Stimulated activated naive CD4-positive, alpha-beta T cell (primary cell): ENCODE results near the gene ZMYM3.

Experiments
- DNase-seq, 6 experiments: peaks; one replicate each; lab custom pipeline; 2025; lab: John Stamatoyannopoulos, UW

The ZMYM3 gene

DNA sequence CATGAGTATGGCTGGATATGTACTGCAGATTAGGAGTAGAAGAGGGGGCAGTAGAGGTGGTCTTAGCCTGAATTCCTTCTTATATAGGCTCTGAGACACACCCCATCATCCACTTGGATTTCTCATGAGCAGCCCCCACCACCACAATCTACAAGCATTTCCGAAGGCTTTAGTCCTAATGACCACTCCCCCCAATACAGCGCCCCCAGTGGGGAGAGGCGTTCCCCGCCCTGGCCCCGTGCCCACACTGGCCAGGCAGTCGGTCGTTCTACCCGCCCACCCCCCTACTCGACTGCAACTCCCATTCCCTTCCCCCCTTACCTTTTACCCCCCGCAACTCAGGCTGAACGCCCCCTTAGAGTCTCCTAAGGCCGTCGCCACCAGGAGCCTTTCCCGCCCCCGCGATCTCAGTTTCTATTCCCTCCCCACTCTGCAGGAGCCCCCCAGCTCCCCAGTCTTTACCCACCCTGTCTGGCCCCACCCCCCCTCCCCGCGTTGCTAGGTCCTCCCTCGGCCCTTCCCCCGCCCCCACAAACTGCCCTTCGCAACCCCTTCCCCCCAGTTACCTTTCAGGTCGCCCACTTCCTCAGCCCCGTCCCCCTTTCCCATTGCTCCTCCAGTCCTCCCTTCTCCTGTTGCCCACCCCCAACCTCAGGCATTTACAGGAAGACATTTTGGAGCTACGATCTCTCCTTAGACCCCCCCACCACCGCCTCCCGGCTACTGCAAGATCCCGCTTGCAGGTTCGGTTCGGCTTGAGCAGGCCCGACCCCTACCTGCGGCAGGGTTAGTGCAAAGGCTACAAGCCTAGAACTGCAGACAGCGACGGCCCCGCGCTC lies 468 bp downstream of the ZMYM3 start:
- DNase-seq, result peak in 3 of 6 experiments; percentile 4 to 33 (median 6)

- DNase-seq, result no peak
Observed at GRCh38 chrX:71252221-71252620, 1.7 kb downstream of the ZMYM3 start.

GRCh38 chrX:71251466-71251973 lies 2.4 kb downstream of the ZMYM3 start:
- no peak for DNase-seq

DNA sequence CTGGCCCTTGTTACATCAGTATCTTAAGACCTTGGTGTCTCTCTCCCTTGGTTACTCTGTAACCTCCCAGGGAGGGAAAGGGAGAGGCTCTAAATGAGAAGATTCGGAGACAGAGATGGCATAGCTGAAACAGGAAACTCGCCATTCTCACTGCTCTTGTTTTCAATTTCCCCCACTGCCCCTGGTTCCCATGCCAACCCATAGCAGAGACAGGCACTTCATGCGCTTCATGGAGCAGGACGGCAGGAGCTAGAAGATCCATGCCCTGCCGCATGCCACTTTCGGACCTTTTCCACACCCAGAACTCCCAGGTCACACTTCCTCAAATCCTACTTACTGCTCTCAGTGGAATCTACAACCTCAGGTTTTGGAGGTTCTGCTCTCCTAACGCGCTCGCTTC lies 3.1 kb downstream of the ZMYM3 start:
- DNase-seq, result no peak

DNA sequence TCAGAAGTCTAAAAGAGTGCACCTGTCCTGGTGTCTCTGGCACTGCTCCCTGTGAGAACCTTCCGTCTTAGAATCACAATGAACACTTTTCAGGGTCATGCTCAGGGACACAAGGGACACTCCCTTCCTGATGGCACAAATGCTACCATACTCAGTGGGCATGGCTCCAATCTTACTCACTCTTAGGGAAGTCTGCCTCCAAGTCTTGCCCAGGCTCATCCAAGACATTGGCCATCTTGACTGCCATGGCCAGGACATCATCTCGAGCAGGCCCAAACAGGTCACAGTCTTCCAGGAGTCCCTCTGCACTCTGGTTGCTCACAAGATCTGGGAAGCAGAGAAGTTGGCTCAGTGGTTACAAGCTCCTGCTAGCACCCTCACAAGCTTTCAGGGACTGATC lies 8.8 kb downstream of the ZMYM3 start:
- no peak for DNase-seq

- DNase-seq, result no peak
Observed at GRCh38 chrX:71244359-71245128, 9.4 kb downstream of the ZMYM3 start.

DNA sequence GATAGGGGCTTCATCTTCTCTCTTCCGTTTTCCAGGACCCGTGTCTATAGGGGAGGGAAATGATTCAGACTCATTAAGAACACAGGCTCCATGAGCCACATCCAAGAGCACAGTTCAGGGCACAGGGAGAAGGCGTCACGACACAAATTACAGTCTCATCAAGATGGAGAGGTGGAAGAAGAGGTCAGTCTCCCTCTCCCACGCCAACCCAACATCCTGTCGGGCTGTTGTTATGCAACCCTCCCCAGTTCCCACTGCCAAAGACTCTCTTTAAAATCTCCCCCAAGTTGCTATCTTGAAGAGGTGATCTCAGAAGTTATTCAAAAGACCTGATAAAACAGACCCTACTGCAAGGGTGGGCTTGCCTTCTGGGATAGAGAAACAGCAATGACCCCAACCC lies 12.6 kb downstream of the ZMYM3 start:
- no peak for DNase-seq

- no peak for DNase-seq
Observed at GRCh38 chrX:71239781-71240180, 14.2 kb downstream of the ZMYM3 start.

- DNase-seq, result no peak
Observed at GRCh38 chrX:71236836-71237235, 17.1 kb downstream of the ZMYM3 start.

DNA sequence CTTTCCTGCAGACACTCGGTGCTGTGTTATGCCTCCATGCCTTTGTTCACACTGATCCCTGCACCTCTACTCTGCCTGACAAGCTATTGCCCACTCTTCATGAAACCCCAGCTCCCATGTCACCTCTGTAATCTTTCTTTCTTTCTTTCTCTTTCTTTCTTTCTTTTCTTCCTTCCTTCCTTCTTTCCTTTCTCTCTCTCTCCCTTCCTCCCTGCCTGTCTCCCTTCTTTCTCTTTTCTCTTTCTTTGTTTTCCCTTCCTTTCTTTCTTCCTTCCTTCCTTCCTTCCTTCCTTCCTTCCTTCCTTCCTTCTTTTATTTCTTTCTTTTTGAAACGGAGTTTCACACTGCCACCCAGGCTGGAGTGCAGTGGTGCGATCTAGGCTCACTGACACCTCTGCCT lies 18.5 kb downstream of the ZMYM3 start:
- DNase-seq, result no peak

DNA sequence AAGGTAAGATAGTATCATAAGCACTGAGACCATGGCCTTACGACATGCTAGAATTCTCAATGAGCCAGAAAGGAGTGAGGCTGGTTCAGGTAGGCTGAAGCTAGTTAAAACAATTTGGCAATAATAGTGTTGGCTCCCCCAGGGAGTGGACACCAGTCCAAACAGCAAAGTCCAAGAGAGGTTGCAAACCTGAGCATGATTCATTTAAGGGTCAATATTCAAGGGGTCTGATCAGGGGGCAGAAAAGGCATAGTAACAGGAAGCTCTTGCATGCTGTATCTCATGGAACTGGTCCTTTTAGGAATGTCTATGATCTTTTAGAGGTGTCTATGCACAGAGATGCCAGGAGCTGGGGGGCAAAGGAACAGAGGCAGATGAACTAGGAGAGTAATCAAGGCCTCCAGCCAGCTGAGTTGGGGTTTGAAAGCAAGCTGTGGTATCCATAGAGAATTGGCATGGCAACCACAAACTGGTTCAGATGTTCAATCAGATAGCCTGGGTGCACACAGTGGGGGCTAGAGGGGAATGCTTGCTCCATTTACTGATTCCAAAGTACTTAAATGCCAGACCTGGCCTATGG lies 25.8 kb downstream of the ZMYM3 start:
- DNase-seq, result no peak

GRCh38 chrX:71227370-71228062 lies 26.4 kb downstream of the ZMYM3 start:
- DNase-seq, result no peak

DNA sequence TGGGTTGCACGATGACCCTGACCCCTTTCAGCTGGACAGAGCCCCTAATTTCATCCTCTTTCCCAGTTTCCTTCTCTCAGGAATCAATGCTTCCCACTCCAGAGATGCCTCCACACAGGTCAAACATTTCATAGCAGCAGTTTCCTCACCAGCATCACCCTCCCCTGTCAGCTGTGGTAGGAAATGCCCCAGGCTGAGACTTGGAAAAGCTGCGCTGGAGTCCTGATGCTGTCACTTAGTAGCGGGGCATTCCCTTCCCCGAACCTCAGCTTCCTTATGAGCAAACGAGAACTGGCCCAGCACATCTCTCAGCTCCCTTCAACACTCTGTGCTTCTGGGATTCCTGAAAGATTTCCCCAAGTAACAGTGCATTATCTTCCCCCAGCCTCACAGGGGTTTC lies 28.3 kb downstream of the ZMYM3 start:
- DNase-seq, result no peak

DNA sequence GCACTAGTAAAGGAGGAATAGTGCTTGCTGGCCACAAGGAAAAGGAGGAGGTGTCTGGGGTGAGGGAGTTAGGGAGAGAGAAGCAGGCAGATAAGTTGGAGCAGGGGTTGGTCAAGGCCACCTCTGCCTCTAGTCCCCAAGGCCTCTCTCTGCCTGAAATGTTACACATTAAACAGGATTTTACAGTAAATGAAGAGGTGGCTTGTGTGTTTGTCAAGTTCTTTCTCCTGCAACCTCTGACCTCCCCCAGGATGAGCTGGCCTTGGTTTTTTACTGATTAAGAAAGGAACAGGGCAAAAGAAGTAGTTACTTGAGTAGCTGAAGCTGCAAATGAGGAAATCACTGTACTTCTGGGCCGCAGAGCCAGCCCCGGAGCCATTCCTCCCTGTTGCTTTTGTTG lies 28.9 kb downstream of the ZMYM3 start:
- DNase-seq, result no peak

- no peak for DNase-seq
Observed at GRCh38 chrX:71224098-71224708, 29.7 kb downstream of the ZMYM3 start.

GRCh38 chrX:71222929-71223328 lies 31.0 kb downstream of the ZMYM3 start, which contains the start of gene GJB1:
GJB1 (plus strand) TSS chrX:71223224; CDS start chrX:71223708, 484 bp downstream.
- no peak for DNase-seq

- DNase-seq, result no peak
Observed at GRCh38 chrX:71221145-71221544, 32.8 kb downstream of the ZMYM3 start.

DNA sequence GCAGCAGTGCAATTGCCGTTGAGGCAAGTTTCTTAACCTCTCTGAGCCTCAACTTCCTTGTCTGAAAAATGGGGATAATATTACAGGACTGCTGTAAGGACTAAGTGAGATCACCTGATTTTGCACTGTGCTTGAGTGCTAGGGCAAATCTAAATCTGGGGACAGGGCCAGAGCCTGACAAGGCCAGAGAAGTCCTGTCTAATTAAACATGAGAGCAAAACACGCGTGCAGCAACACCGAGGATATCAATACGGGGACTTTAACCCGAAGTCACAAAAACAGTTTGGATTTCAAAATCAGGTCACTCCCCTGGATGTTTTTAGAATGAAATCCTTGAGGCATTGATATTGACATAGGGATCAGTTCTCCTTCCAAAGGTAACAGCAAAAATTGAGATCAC lies 36.6 kb downstream of the ZMYM3 start:
- DNase-seq, result no peak

GRCh38 chrX:71216485-71216884 lies 37.5 kb downstream of the ZMYM3 start:
- no peak for DNase-seq

DNA sequence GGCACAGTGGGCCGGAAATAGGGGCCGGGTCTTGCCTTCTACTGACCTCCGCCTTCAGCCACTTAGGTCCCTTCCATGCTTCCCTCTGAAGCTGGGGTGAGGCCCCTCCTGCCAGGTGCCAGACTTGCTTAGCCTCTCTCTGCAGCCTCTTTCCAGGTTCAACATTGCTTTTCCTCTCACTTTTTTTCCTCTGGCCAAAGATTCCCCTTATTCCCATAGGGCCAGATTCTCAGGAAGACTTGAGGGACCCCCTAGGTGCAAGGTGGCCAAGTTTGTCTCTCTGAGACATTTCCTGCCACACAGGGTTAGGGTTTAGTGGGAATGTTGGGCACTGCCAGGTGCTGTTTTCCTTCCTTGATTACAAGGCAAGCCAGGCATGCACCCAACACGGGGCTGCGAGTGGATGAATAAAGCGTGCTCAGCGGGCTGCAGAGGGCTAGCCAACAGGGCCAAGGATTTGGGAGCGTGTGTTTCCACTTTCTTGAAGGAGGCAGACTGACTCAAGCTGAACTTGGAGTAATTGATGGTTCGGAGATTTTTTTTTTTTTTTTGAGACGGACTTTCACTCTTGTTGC lies 38.5 kb downstream of the ZMYM3 start:
- DNase-seq, result no peak

DNA sequence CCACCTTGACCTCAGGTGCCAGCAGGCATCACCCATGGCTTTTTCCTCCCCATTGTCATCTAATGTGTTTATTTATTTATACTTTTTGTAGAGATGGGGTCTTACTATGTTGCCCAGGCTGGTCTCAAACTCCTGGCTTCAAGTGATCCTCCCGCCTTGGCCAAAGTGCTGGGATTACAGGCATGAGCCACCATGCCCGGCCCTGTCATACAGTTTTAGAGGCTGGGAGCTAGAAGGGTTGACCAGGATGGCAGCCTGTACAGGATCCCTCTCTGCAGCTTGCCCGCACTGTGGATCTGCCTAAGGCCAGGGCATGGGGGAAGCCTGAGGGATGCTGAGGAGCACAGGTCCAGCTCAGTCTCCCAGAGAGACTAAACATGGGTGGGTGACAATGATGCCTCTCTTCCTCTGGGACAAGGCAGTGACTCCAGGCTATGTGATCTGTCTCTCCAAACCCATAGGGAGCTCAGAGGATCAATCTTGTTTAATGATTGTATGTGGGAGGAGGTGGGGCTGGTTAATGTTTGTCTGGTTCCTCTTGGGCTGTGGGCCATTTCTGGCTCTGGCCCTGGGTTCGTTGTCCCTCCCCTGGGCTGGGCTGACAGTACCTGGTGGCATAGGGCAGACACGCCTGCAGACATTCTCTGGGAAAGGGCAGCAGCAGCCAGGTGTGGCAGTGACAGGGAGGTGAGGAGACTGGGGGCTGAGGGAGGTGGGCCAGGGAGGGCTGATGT lies 39.2 kb downstream of the ZMYM3 start:
- DNase-seq, result no peak
